Measurements from ENCODE around the gene LRRC71. TPM values are rescaled to one million over a fixed set of nuclear protein-coding genes. Genes with fewer than 3 reads are reported as not detected.
"Not testable (repeated sequence)": the region's sequence is repeated elsewhere in the genome, so short reads cannot be mapped to it uniquely, and the experiment has no call there.

The LRRC71 gene
- polyA plus RNA-seq, 4 donors: 0.07 to 0.13 TPM; not detected in 2

- Histone ChIP-seq H3K27ac (ENCODE audit: low read depth in 1 of 3, low read length in 2 of 3) (no peak overlapping the region), H3K4me1 (ENCODE audit: control insufficient read depth in 3 of 3, insufficient read depth in 2 of 3, low read depth in 1 of 3, low read length in 2 of 3) (peaks cover 0 to 12% (median 0%) of the 10 kb centered on the region in 3 donors)
- WGBS, 3 donors: 74 to 85% (median 83%) methylated on average over 5 of the region's 5 CpGs
These were observed 5.0 kb downstream of the LRRC71 start for GRCh38 chr1:156925154-156926010.

GRCh38 chr1:156926175-156926574, 5.7 kb downstream of the LRRC71 start:
- Histone ChIP-seq H3K4me1 (ENCODE audit: control insufficient read depth in 3 of 3, insufficient read depth in 2 of 3, low read depth in 1 of 3, low read length in 2 of 3) (peaks cover 0 to 10% (median 0%) of the 10 kb centered on the region in 3 donors), H3K27me3 (ENCODE audit: control insufficient read depth in 3 of 3, insufficient read depth in 3 of 3, low read length in 3 of 3) (peaks cover 3 to 91% (median 30%) of the 10 kb centered on the region in 3 donors), H3K36me3 (ENCODE audit: control insufficient read depth in 3 of 3, insufficient read depth in 2 of 3, low read depth in 1 of 3, low read length in 3 of 3) (no peaks in the 10 kb centered on the region), H3K4me3 (ENCODE audit: low read depth in 1 of 3, low read length in 3 of 3) (no peak overlapping the region), H3K9me3 (ENCODE audit: control insufficient read depth in 2 of 2, insufficient read depth in 1 of 2, low read depth in 1 of 2, low read length in 1 of 2) (no peaks in the 10 kb centered on the region), H3K27ac (ENCODE audit: low read depth in 1 of 3, low read length in 2 of 3) (no peak overlapping the region)
- WGBS, 3 donors: 20 to 32% (median 22%) methylated on average over 3 of the region's 3 CpGs
- peak in 1 of 2 donors; percentile 55 for DNase-seq
- FAIRE-seq: no peak

More at GRCh38 chr1:156925154-156926010, 5.0 kb downstream of the LRRC71 start:
- Histone ChIP-seq H3K27me3 (ENCODE audit: control insufficient read depth in 3 of 3, insufficient read depth in 3 of 3, low read length in 3 of 3) (peaks cover 3 to 97% (median 36%) of the 10 kb centered on the region in 3 donors), H3K4me3 (ENCODE audit: low read depth in 1 of 3, low read length in 3 of 3) (no peak overlapping the region), H3K36me3 (ENCODE audit: control insufficient read depth in 3 of 3, insufficient read depth in 2 of 3, low read depth in 1 of 3, low read length in 3 of 3) (no peaks in the 10 kb centered on the region), H3K9me3 (ENCODE audit: control insufficient read depth in 2 of 2, insufficient read depth in 1 of 2, low read depth in 1 of 2, low read length in 1 of 2) (no peaks in the 10 kb centered on the region)
- FAIRE-seq (no peak), DNase-seq (no peak)

GRCh38 chr1:156926695-156927094, 6.3 kb downstream of the LRRC71 start:
- H3K9me3 ChIP-seq (ENCODE audit: control insufficient read depth in 2 of 2, insufficient read depth in 1 of 2, low read depth in 1 of 2, low read length in 1 of 2); H3K27ac ChIP-seq (ENCODE audit: low read depth in 1 of 3, low read length in 2 of 3); H3K4me1 ChIP-seq (ENCODE audit: control insufficient read depth in 3 of 3, insufficient read depth in 2 of 3, low read depth in 1 of 3, low read length in 2 of 3); FAIRE-seq; DNase-seq; H3K4me3 ChIP-seq (ENCODE audit: low read depth in 1 of 3, low read length in 3 of 3); H3K36me3 ChIP-seq (ENCODE audit: control insufficient read depth in 3 of 3, insufficient read depth in 2 of 3, low read depth in 1 of 3, low read length in 3 of 3): not testable (repeated sequence)
- H3K27me3 ChIP-seq (ENCODE audit: control insufficient read depth in 3 of 3, insufficient read depth in 3 of 3, low read length in 3 of 3): peaks cover 3 to 86% (median 29%) of the 10 kb centered on the region in 3 donors
- WGBS, 3 donors: 71 to 84% (median 74%) methylated on average over 6 of the region's 6 CpGs

- Histone ChIP-seq H3K36me3 (ENCODE audit: control insufficient read depth in 3 of 3, insufficient read depth in 2 of 3, low read depth in 1 of 3, low read length in 3 of 3) (no peaks in the 10 kb centered on the region), H3K9me3 (ENCODE audit: control insufficient read depth in 2 of 2, insufficient read depth in 1 of 2, low read depth in 1 of 2, low read length in 1 of 2) (no peaks in the 10 kb centered on the region), H3K4me3 (ENCODE audit: low read depth in 1 of 3, low read length in 3 of 3) (no peak overlapping the region), H3K27me3 (ENCODE audit: control insufficient read depth in 3 of 3, insufficient read depth in 3 of 3, low read length in 3 of 3) (peaks cover 3 to 79% (median 29%) of the 10 kb centered on the region in 3 donors), H3K27ac (ENCODE audit: low read depth in 1 of 3, low read length in 2 of 3) (no peak overlapping the region), H3K4me1 (ENCODE audit: control insufficient read depth in 3 of 3, insufficient read depth in 2 of 3, low read depth in 1 of 3, low read length in 2 of 3) (peaks cover 0 to 10% (median 0%) of the 10 kb centered on the region in 3 donors)
- WGBS, 3 donors: 5 to 8% (median 6%) methylated on average over 59 to 64 of the region's 64 CpGs
- DNase-seq (peak; percentile 72 to 83), FAIRE-seq (no peak)
These were observed 7.0 kb downstream of the LRRC71 start for GRCh38 chr1:156927215-156928042.

GRCh38 chr1:156928043-156928602, 7.7 kb downstream of the LRRC71 start:
- Histone ChIP-seq H3K4me1 (ENCODE audit: control insufficient read depth in 3 of 3, insufficient read depth in 2 of 3, low read depth in 1 of 3, low read length in 2 of 3) (peaks cover 0 to 10% (median 0%) of the 10 kb centered on the region in 3 donors), H3K9me3 (ENCODE audit: control insufficient read depth in 2 of 2, insufficient read depth in 1 of 2, low read depth in 1 of 2, low read length in 1 of 2) (no peaks in the 10 kb centered on the region), H3K27me3 (ENCODE audit: control insufficient read depth in 3 of 3, insufficient read depth in 3 of 3, low read length in 3 of 3) (peaks cover 3 to 72% (median 24%) of the 10 kb centered on the region in 3 donors), H3K4me3 (ENCODE audit: low read depth in 1 of 3, low read length in 3 of 3) (no peak overlapping the region), H3K36me3 (ENCODE audit: control insufficient read depth in 3 of 3, insufficient read depth in 2 of 3, low read depth in 1 of 3, low read length in 3 of 3) (no peaks in the 10 kb centered on the region), H3K27ac (ENCODE audit: low read depth in 1 of 3, low read length in 2 of 3) (no peak overlapping the region)
- DNase-seq (no peak), FAIRE-seq (no peak)
- 11 to 12% (median 12%) methylated on average over 4 of the region's 4 CpGs for WGBS, 3 donors

- Histone ChIP-seq H3K27me3 (ENCODE audit: control insufficient read depth in 3 of 3, insufficient read depth in 3 of 3, low read length in 3 of 3) (peaks cover 0 to 56% (median 18%) of the 10 kb centered on the region in 3 donors), H3K4me1 (ENCODE audit: control insufficient read depth in 3 of 3, insufficient read depth in 2 of 3, low read depth in 1 of 3, low read length in 2 of 3) (no peaks in the 10 kb centered on the region), H3K36me3 (ENCODE audit: control insufficient read depth in 3 of 3, insufficient read depth in 2 of 3, low read depth in 1 of 3, low read length in 3 of 3) (peaks cover 0 to 9% (median 0%) of the 10 kb centered on the region in 3 donors), H3K27ac (ENCODE audit: low read depth in 1 of 3, low read length in 2 of 3) (no peak overlapping the region), H3K4me3 (ENCODE audit: low read depth in 1 of 3, low read length in 3 of 3) (no peak overlapping the region), H3K9me3 (ENCODE audit: control insufficient read depth in 2 of 2, insufficient read depth in 1 of 2, low read depth in 1 of 2, low read length in 1 of 2) (no peaks in the 10 kb centered on the region)
- DNase-seq (no peak), FAIRE-seq (no peak)
- WGBS, 3 donors: 57 to 66% (median 65%) methylated on average over 6 of the region's 6 CpGs
These were observed 9.3 kb downstream of the LRRC71 start for GRCh38 chr1:156929596-156930238.

GRCh38 chr1:156930483-156930882, 10.1 kb downstream of the LRRC71 start:
- Histone ChIP-seq H3K4me1 (ENCODE audit: control insufficient read depth in 3 of 3, insufficient read depth in 2 of 3, low read depth in 1 of 3, low read length in 2 of 3) (no peaks in the 10 kb centered on the region), H3K9me3 (ENCODE audit: control insufficient read depth in 2 of 2, insufficient read depth in 1 of 2, low read depth in 1 of 2, low read length in 1 of 2) (no peaks in the 10 kb centered on the region), H3K27me3 (ENCODE audit: control insufficient read depth in 3 of 3, insufficient read depth in 3 of 3, low read length in 3 of 3) (peaks cover 0 to 48% (median 18%) of the 10 kb centered on the region in 3 donors), H3K27ac (ENCODE audit: low read depth in 1 of 3, low read length in 2 of 3) (no peak overlapping the region), H3K4me3 (ENCODE audit: low read depth in 1 of 3, low read length in 3 of 3) (no peak overlapping the region), H3K36me3 (ENCODE audit: control insufficient read depth in 3 of 3, insufficient read depth in 2 of 3, low read depth in 1 of 3, low read length in 3 of 3) (peaks cover 0 to 17% (median 2%) of the 10 kb centered on the region in 3 donors)
- FAIRE-seq (no peak), DNase-seq (no peak)
- WGBS, 3 donors: 48 to 68% (median 66%) methylated on average over 3 to 4 of the region's 4 CpGs

All from small intestine (tissue), 7 donors.